IMR-90 (cell line): ENCODE measurements around the gene GSE1.

Experiments used
- CTCF ChIP-seq: conservative IDR thresholded peaks from 2 replicates; pipeline ENCODE4 v1.5.1; 2012; ENCODE audit warnings: mild to moderate bottlenecking, low read depth, low read length, improper control_type of control experiment
- NFE2L2 ChIP-seq: fragments of 150-350 bp; IDR thresholded peaks from 2 replicates; pipeline ENCODE4 v1.6.1; 2016; ENCODE audit warnings: low read depth, mild to moderate bottlenecking, low read length
- USF2 ChIP-seq: fragments of 150-350 bp; IDR thresholded peaks from 2 replicates; pipeline ENCODE4 v1.6.1; 2017; ENCODE audit warnings: mild to moderate bottlenecking, antibody characterized with exemption, low read length, low read depth

- no peak for TF ChIP-seq NFE2L2
- no peak for TF ChIP-seq CTCF
- no peak for TF ChIP-seq USF2
Observed at GRCh38 chr16:85612801-85613603, at the start of gene GSE1.
